IPS-18c (cell line): ENCODE data around the gene DOCK2.
"Not testable (repeated sequence)": the region's sequence is repeated elsewhere in the genome, so short reads cannot be mapped to it uniquely, and the experiment has no call there.

ENCODE experiments used
- H3K4me3 ChIP-seq: 2 replicates; pipeline ENCODE4 v1.7.0; 2013; ENCODE audit warnings: low read depth, mild to moderate bottlenecking, low read length, moderate library complexity; ENCODE audit not compliant: insufficient read depth
- H3K9me3 ChIP-seq: one replicate; pipeline ENCODE4 v1.6.1; 2013; ENCODE audit warnings: mild to moderate bottlenecking, low read length, moderate library complexity; ENCODE audit not compliant: control insufficient read depth, insufficient read depth

The DOCK2 gene

DNA sequence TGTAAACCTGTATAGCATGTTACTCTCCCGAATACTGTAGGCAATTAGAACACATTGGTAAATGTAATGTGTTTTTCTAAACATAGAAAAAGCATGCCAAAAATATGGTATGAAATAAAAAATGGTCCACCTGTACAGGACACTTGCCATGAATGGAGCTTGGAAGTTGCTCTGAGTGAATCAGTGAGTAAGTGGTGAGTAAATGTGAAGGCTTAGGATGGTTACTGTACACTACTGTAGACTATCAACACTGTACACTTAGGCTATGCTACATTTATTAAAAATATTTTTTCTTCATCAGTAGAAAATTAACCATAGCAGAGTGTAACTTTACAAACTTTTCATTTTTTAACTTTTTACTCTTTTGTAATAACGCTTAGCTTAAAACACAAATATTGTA lies 301.4 kb downstream of the DOCK2 start:
- Histone ChIP-seq H3K9me3 (no peaks in the 10 kb centered on the region), H3K4me3 (no peak overlapping the region)

DNA sequence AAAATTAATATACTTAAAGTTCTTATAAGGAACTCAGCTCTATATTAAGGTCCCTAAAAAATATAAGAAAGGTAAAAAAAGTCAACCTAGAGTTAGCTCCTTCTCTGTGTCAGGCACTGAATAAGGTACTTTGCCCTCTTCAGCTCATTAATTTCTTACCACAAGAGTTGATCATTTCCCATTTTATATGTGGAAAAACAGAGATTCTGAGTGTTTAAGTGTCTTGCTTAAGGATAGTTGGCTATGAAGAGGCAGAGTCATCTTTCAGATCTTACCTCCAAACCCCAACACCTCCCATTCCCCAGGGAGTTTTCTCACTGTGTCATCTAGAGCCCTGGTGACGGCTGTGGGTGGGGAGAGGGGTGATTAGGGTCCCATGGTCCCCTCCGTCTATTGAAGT lies 302.7 kb downstream of the DOCK2 start:
- H3K4me3 ChIP-seq = no peak overlapping the region
- H3K9me3 ChIP-seq = no peaks in the 10 kb centered on the region

GRCh38 chr5:169941542-169941941 lies 304.5 kb downstream of the DOCK2 start:
- Histone ChIP-seq H3K4me3 (no peak overlapping the region), H3K9me3 (no peaks in the 10 kb centered on the region)

- no peak overlapping the region for H3K4me3 ChIP-seq
These were observed 305.1 kb downstream of the DOCK2 start for GRCh38 chr5:169942181-169942580.

DNA sequence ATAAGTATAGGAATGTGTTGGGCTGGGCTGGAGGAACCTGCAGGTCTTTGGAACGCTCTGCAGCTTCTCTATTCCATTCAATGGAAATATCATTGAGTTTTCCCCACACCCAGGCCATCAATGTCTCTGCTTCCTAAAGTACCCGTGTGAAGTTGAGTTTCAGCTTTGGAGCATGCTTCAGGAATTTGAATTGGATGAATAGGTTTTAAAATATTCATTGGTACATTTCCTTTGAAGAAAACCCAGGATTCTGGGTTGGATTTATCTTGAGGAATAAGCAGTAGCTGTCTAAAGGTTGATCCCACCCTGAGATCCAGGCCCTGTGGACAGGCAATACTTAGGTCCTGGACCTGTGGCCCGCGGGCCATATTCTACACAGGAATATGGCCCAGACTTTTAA lies 306.0 kb downstream of the DOCK2 start:
- Histone ChIP-seq H3K9me3 (no peaks in the 10 kb centered on the region), H3K4me3 (no peak overlapping the region)

More at GRCh38 chr5:169942181-169942580, 305.1 kb downstream of the DOCK2 start:
- H3K9me3 ChIP-seq = no peaks in the 10 kb centered on the region

- H3K9me3 ChIP-seq = no peaks in the 10 kb centered on the region
- H3K4me3 ChIP-seq = no peak overlapping the region
These were observed 307.0 kb downstream of the DOCK2 start for GRCh38 chr5:169944115-169944514.

GRCh38 chr5:169944922-169945680 lies 308.0 kb downstream of the DOCK2 start:
- H3K9me3 ChIP-seq = no peaks in the 10 kb centered on the region
- no peak overlapping the region for H3K4me3 ChIP-seq

DNA sequence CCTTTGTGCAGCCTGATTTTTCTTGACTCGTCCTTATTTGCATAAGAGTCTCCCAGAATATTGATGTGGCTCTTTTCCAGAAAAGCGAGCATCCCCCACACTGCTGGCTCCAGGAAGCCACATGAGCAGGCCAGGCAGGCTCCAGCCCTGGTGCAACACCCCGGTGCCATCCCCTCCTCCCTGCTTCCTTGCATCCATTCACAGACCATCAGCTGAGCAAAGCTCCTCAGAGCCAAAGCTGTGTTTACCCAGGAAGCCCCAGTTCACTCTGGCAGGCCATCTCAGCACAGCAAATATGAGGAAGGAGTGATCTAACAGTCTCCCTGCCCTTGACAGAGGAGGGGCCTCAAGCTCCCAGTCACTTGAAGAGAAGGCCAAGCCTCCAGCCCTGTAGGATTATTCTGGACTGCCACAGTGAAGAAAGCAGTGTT lies 308.8 kb downstream of the DOCK2 start:
- no peak overlapping the region for H3K4me3 ChIP-seq
- H3K9me3 ChIP-seq = no peaks in the 10 kb centered on the region

- Histone ChIP-seq H3K9me3 (no peaks in the 10 kb centered on the region), H3K4me3 (no peak overlapping the region)
These were observed 309.7 kb downstream of the DOCK2 start for GRCh38 chr5:169946743-169947295.

DNA sequence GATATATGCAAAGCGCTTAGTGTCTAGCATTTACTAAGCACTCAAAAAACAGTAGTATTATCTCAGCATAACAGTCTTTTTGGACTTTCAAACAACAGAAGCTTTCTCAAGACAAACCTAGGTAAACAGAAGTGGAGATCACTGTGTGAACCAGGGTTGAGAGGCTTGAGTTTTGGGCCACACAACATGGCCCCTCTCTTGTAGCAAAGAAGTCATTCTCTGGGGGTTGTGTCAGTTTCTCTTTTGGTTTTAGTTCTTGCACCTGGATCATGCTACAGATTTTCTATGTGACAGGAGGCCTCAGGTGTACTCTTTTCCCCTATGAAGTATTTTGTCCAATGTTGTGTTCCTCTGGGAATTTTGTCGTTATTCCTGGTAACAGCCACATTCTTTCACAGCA lies 313.3 kb downstream of the DOCK2 start:
- Histone ChIP-seq H3K9me3 (no peaks in the 10 kb centered on the region), H3K4me3 (no peak overlapping the region)

DNA sequence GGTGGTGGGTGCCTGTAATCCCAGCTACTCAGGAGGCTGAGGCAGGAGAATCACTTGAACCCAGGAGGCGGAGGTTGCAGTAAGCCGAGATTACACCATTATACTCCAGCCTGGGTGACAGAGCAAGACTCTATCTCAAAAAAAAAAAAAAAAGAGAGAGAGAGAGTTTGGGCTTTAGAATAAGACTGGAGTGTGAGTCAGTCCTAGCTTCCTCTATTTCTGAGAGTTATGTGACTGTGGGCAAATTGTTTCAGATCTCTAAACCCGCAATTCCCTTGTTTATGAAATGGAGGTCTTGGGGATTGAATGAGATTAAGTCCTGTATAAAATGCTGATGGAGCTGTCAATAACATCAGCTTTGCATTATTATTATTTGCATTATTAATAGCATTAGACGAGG lies 316.1 kb downstream of the DOCK2 start:
- H3K4me3 ChIP-seq, H3K9me3 ChIP-seq: not testable (repeated sequence)

- H3K9me3 ChIP-seq = no peaks in the 10 kb centered on the region
These were observed 317.7 kb downstream of the DOCK2 start for GRCh38 chr5:169954786-169955185.

GRCh38 chr5:169956126-169956525 lies 319.1 kb downstream of the DOCK2 start:
- Histone ChIP-seq H3K4me3 (no peak overlapping the region), H3K9me3 (no peaks in the 10 kb centered on the region)

More at GRCh38 chr5:169954786-169955185, 317.7 kb downstream of the DOCK2 start:
- H3K4me3 ChIP-seq = no peak overlapping the region

GRCh38 chr5:169956756-169957155 lies 319.7 kb downstream of the DOCK2 start:
- H3K9me3 ChIP-seq = no peaks in the 10 kb centered on the region

DNA sequence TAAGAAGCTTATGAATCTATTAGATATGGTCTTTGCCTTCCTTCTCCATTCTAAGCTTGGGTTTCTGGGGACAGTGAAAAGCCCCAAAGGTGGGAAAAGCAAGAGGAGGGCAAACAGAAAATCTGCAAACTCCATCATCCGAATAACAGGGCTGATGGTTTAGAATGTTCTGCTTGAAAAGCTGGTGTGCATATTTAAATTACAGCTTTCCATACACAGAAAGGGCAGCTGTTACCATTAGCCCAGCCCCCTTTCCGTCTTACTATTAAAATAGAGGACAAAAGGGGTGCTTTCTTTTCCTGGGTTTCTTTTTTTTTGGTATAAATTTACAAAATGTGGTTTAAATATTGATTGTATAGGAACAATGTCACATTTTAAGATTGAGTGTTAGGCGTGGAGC lies 321.2 kb downstream of the DOCK2 start:
- Histone ChIP-seq H3K9me3 (no peaks in the 10 kb centered on the region), H3K4me3 (no peak overlapping the region)

More at GRCh38 chr5:169956756-169957155, 319.7 kb downstream of the DOCK2 start:
- no peak overlapping the region for H3K4me3 ChIP-seq

GRCh38 chr5:169960659-169961058 lies 323.6 kb downstream of the DOCK2 start:
- Histone ChIP-seq H3K4me3 (no peak overlapping the region), H3K9me3 (no peaks in the 10 kb centered on the region)

DNA sequence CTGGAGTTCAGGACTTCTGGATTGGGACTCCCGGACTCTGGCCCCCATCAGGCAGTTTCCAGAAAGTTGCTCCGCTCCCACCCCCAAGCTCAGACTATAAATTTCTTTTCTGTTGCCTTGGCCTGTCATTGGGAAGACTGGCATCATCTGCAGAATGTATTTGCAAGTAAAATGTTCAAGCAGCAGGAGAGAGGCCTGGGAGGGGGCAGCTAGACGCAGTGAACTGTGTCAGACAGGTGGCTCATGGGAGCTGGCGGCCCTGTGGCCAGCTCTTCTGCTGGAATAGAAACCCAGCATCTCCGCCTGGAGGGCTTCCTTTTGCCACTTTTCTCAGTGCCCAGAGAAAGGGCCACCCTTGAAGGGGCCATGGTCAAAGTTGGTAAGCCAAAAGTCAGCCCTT lies 327.2 kb downstream of the DOCK2 start:
- Histone ChIP-seq H3K9me3 (no peaks in the 10 kb centered on the region), H3K4me3 (no peak overlapping the region)

GRCh38 chr5:169970339-169970738 lies 333.3 kb downstream of the DOCK2 start:
- H3K4me3 ChIP-seq = no peak overlapping the region

More at GRCh38 chr5:169970339-169970738, 333.3 kb downstream of the DOCK2 start:
- H3K9me3 ChIP-seq = no peaks in the 10 kb centered on the region
